Parathyroid adenoma (tissue), 2 donors: ENCODE results near the gene PAFAH1B2.

Experiments
- H2AFZ ChIP-seq: fragments of 300-600 bp; sonication (generic); one replicate; pipeline ENCODE4 v1.7.0; 2017; ENCODE audit warnings: antibody characterized with exemption, mild to moderate bottlenecking
- H3K27ac ChIP-seq: fragments of 300-600 bp; sonication (generic); one replicate; pipeline ENCODE4 v1.7.0; 2017
- H3K27me3 ChIP-seq: fragments of 300-600 bp; sonication (generic); one replicate; pipeline ENCODE4 v1.7.0; 2017; ENCODE audit warnings: low read length; ENCODE audit not compliant: control insufficient read depth, insufficient read depth
- H3K36me3 ChIP-seq: fragments of 300-600 bp; sonication (generic); one replicate; pipeline ENCODE4 v1.7.0; 2017; ENCODE audit warnings: low read length; ENCODE audit not compliant: control insufficient read depth, insufficient read depth
- H3K4me1 ChIP-seq: fragments of 300-600 bp; sonication (generic); one replicate; pipeline ENCODE4 v1.7.0; 2017; ENCODE audit warnings: control low read depth
- H3K4me2 ChIP-seq: fragments of 300-600 bp; sonication (generic); one replicate; pipeline ENCODE4 v1.7.0; 2017; ENCODE audit warnings: low read length
- H3K4me3 ChIP-seq: fragments of 300-600 bp; sonication (generic); one replicate; pipeline ENCODE4 v1.7.0; 2017; ENCODE audit warnings: low read depth, low read length
- H3K79me2 ChIP-seq: fragments of 300-600 bp; sonication (generic); one replicate; pipeline ENCODE4 v1.7.0; 2017; ENCODE audit warnings: control low read depth
- H3K9ac ChIP-seq: fragments of 300-600 bp; sonication (generic); one replicate; pipeline ENCODE4 v1.7.0; 2017; ENCODE audit warnings: mild to moderate bottlenecking
- H3K9me3 ChIP-seq: fragments of 300-600 bp; sonication (generic); one replicate; pipeline ENCODE4 v1.7.0; 2017; ENCODE audit warnings: low read length; ENCODE audit not compliant: control insufficient read depth
- TF ChIP-seq, protein P1 (sequence below): fragments of 300-600 bp; sonication (generic); IDR thresholded peaks from one replicate; pipeline ENCODE4 v1.7.0; 2017; ENCODE audit warnings: antibody characterized with exemption, mild to moderate bottlenecking
- donor health status: primary hyperparathyroidism.

PAFAH1B2 gene

DNA sequence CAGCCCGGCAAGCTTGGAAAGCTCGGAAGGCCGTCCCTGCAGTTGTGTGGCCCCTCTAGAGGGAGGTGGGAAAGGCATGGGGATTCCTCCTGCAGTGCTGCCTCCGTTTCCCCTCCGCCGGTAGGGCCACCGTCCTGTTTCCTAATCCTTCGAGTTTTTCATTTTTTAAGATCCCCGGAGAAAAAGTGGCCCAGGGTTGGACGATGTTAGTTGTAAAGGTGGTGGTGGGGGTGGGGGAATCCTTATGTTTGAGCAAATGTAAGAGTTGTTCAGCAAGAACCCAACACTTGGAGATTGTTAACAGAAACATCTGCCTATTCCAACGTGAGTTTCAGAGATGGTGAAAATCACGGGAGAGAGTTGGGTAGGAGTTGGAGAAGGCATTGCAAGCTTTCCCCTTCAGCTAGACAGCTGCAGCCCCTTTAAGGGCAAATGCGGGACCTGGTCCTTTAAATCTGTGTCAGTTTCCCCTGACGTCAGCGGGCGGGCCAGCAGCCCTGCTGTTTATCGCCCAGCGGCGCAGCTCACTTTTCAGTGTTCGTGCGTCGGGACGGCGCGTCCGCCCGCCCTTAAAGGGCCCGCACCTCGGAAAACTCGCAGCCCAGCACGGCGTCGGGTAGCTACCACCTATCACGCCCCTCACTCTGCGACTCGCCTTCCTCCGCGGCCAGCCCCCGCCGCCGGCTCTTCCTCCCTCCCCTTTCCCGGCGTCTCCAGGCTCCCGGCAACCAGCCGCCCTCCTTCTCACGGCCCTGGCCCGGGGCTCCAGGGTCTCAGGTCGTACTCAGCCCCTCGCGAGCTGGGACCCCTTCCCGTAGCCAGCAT is 34.3 kb downstream of the PAFAH1B2 start, which contains the start of gene SIDT2:
SIDT2 (plus strand) TSS at position 534 of the 825 bp plus-strand sequence. CDS start 521 bp downstream, outside the sequence.
- H3K9me3 ChIP-seq = no peaks in the 10 kb centered on the region
- H2AFZ ChIP-seq = peak within 1 kb of the TSS; percentile 82
- H3K27ac ChIP-seq = peak within 1 kb of the TSS; percentile 64
- peak within 1 kb of the TSS; percentile 11 for H3K9ac ChIP-seq
- no peaks in the 10 kb centered on the region for H3K36me3 ChIP-seq
- peak within 1 kb of the TSS; percentile 70 for H3K4me2 ChIP-seq
- TF ChIP-seq, protein P1, sequence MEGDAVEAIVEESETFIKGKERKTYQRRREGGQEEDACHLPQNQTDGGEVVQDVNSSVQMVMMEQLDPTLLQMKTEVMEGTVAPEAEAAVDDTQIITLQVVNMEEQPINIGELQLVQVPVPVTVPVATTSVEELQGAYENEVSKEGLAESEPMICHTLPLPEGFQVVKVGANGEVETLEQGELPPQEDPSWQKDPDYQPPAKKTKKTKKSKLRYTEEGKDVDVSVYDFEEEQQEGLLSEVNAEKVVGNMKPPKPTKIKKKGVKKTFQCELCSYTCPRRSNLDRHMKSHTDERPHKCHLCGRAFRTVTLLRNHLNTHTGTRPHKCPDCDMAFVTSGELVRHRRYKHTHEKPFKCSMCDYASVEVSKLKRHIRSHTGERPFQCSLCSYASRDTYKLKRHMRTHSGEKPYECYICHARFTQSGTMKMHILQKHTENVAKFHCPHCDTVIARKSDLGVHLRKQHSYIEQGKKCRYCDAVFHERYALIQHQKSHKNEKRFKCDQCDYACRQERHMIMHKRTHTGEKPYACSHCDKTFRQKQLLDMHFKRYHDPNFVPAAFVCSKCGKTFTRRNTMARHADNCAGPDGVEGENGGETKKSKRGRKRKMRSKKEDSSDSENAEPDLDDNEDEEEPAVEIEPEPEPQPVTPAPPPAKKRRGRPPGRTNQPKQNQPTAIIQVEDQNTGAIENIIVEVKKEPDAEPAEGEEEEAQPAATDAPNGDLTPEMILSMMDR = no peak
- H3K4me3 ChIP-seq = peak within 1 kb of the TSS; percentile 67
- no peaks in the 10 kb centered on the region for H3K27me3 ChIP-seq
- H3K4me1 ChIP-seq = peaks cover 15% of the 10 kb centered on the region
- no peaks in the 10 kb centered on the region for H3K79me2 ChIP-seq

DNA sequence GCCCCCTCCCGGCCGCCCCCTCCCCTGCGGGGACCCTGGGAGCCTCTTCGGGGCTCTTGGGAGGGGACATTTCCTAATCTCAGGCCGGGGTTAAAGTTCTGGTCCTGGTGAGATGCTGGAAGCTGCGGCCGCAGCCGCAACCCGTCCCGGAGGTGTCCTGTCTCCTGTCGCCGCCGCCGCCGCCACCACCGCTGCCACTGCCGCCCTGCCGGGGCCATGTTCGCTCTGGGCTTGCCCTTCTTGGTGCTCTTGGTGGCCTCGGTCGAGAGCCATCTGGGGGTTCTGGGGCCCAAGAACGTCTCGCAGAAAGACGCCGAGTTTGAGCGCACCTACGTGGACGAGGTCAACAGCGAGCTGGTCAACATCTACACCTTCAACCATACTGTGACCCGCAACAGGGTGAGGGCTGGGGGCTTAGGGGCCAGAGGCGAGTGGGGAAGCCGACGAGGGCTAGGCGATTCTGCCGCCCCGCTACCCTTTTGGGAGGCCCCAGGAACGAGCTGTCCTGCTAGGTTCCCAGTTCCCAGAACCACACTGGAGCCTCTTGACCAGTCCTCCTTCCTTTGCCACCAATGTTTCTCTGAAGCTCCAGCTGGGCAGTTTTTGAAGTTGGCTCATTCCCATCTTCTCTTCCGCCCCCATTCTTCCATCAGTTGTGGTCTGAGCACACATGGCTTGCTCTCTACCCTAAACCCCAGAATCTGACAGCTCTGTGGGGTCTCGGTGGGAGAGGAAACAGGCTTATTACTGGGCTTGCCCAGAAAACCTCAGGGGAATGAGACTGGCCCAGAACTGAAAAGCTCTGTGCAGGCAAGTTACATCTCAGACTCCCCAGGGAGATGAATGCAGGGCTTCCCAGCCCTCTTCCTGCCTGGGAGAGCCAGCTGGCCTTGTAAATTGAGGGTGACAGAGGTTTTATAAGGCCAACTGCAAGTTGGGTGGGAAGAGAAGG is 35.2 kb downstream of the PAFAH1B2 start:
- Histone ChIP-seq H3K4me2 (peak overlapping the region; percentile 70), H3K9me3 (no peaks in the 10 kb centered on the region), H3K27ac (peak overlapping the region; percentile 64), H3K27me3 (no peaks in the 10 kb centered on the region), H3K79me2 (no peaks in the 10 kb centered on the region), H3K4me3 (peak overlapping the region; percentile 67), H3K4me1 (peaks cover 15% of the 10 kb centered on the region), H3K9ac (peak overlapping the region; percentile 11), H3K36me3 (no peaks in the 10 kb centered on the region), H2AFZ (peak overlapping the region; percentile 82)
- TF ChIP-seq, protein P1 = no peak

DNA sequence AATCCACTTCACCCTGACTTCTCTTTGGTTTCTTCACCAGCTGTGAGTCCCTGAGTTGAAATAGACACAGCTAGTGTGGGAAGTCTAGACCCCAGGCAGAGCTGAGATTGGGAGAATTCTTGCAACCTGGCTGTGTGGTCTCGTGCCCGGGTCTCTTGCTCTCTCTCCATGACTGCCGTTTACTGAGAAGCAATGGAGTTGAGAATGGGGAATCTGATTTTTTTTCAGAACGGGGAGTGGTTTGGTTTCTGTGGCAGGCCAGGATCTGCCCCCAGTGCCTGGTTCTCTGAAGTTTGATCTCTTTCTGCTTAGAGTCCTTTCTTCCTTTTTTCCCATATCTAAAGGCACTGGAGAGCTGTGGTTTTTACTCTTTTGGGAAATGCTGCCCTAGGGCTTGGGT is 35.9 kb downstream of the PAFAH1B2 start:
- H3K79me2 ChIP-seq = no peaks in the 10 kb centered on the region
- peaks cover 15% of the 10 kb centered on the region for H3K4me1 ChIP-seq
- H2AFZ ChIP-seq = no peak overlapping the region
- H3K4me3 ChIP-seq = peak overlapping the region; percentile 67
- peak overlapping the region; percentile 70 for H3K4me2 ChIP-seq
- no peak overlapping the region for H3K9ac ChIP-seq
- TF ChIP-seq, protein P1 = no peak
- no peak overlapping the region for H3K27ac ChIP-seq
- no peaks in the 10 kb centered on the region for H3K9me3 ChIP-seq
- no peaks in the 10 kb centered on the region for H3K36me3 ChIP-seq
- H3K27me3 ChIP-seq = no peaks in the 10 kb centered on the region

DNA sequence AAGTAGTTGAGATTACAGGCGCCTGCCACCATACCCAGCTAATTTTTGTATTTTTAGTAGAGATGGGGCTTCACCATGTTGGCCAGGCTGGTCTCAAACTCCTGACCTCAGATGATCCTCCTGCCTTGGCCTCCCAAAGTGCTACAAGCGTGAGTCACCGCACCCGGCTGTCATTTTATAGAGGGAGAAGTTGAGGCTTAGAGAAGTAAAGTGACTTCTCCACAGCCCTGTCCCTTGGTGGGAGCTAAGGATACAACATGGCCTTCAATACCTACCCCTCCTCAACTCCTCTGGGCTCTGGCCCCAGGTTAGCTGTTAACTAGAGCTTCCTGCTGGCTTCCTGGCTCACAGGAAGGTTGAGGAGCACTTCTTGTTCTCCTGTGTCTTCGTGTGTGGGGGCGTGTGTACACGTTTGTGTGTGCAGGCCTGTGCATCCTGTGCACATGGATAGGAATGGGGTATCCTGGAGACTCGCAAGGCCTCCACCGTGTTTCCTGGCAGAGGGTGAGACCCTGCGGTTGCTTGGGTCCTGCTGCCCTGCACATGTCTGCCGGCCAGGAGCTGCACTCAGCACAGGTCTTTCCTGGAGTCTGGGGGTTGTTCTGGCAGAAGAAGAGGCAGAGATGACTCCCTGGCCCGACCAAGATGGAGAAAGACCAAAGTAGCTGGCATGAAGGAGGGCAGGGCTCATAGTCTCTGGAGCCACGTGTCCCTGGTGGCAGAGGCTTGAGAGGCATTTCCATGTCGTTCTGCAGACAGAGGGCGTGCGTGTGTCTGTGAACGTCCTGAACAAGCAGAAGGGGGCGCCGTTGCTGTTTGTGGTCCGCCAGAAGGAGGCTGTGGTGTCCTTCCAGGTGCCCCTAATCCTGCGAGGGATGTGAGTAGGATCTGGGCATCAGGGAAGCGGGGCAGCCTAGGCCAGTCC is 36.8 kb downstream of the PAFAH1B2 start:
- Histone ChIP-seq H3K4me2 (no peak overlapping the region), H3K9ac (no peak overlapping the region), H2AFZ (no peak overlapping the region), H3K9me3 (no peaks in the 10 kb centered on the region), H3K4me3 (no peak overlapping the region), H3K4me1 (peaks cover 15% of the 10 kb centered on the region), H3K36me3 (no peaks in the 10 kb centered on the region), H3K27ac (no peak overlapping the region), H3K27me3 (no peaks in the 10 kb centered on the region), H3K79me2 (no peaks in the 10 kb centered on the region)
- TF ChIP-seq, protein P1 = peak; percentile 29
